Natural killer cell (primary cell): Measurements from ENCODE around the gene DAZAP1. TPM values are rescaled to one million over a fixed set of nuclear protein-coding genes. Genes with fewer than 3 reads are reported as not detected.

ENCODE experiments used
- ATAC-seq, 3 donors: fragments of 150-1000 bp in 2 of 3; fragments of 200-7000 bp in 1 of 3; cut with Tn5 transposase; 1 replicate in 1 of 3; 2 replicates in 2 of 3; pipeline ENCODE4 v1.10.0; 2021; ENCODE audit warnings: mild to moderate bottlenecking in 2 of 3, moderate library complexity in 2 of 3
- DNase-seq, 2 donors: peaks; one replicate each; pipeline versions ENCODE4 v3.0.0 to v3.0.0-alpha.2; 2013 to 2021; ENCODE audit warnings: mixed read lengths in 1 of 2
- H3K27ac ChIP-seq: one replicate; pipeline ENCODE4 v1.5.1; 2013; ENCODE audit warnings: mild to moderate bottlenecking, low read length
- H3K27me3 ChIP-seq: one replicate; pipeline ENCODE4 v1.6.1; 2013; ENCODE audit warnings: low read length; ENCODE audit not compliant: control insufficient read depth, insufficient read depth
- H3K36me3 ChIP-seq: one replicate; pipeline ENCODE4 v1.6.1; 2013; ENCODE audit warnings: low read length; ENCODE audit not compliant: control insufficient read depth, insufficient read depth
- H3K4me1 ChIP-seq: one replicate; pipeline ENCODE4 v1.6.1; 2013; ENCODE audit warnings: low read length; ENCODE audit not compliant: control insufficient read depth, insufficient read depth
- H3K4me3 ChIP-seq: one replicate; pipeline ENCODE4 v1.5.1; 2013; ENCODE audit warnings: low read length
- H3K9me3 ChIP-seq: one replicate; pipeline ENCODE4 v1.6.1; 2013; ENCODE audit warnings: low read length; ENCODE audit not compliant: control insufficient read depth, insufficient read depth
- H3K27ac Mint-ChIP-seq, 2 donors: one replicate each; pipeline ENCODE4 v1.8.0; 2022; ENCODE audit warnings: mild to moderate bottlenecking in 2 of 2, mixed read lengths in 2 of 2, moderate library complexity in 1 of 2
- H3K27me3 Mint-ChIP-seq, 2 donors: one replicate each; pipeline ENCODE4 v1.8.0; 2022; ENCODE audit warnings: low read depth in 2 of 2, mixed read lengths in 2 of 2
- H3K36me3 Mint-ChIP-seq: one replicate; pipeline ENCODE4 v1.8.0; 2022; ENCODE audit warnings: mixed read lengths
- H3K4me1 Mint-ChIP-seq, 2 donors: one replicate each; pipeline ENCODE4 v1.8.0; 2022; ENCODE audit warnings: mixed read lengths in 2 of 2
- H3K4me3 Mint-ChIP-seq: one replicate; pipeline ENCODE4 v1.8.0; 2022; ENCODE audit warnings: mild to moderate bottlenecking, moderate library complexity, mixed read lengths
- H3K9me3 Mint-ChIP-seq, 2 donors: one replicate each; pipeline ENCODE4 v1.8.0; 2022; ENCODE audit warnings: mixed read lengths in 2 of 2
- CTCF ChIP-seq: fragments of 200-600 bp; IDR thresholded peaks from one replicate; pipeline ENCODE4 v1.8.0; 2022; ENCODE audit warnings: antibody characterized with exemption
- WGBS: methylation state at CpG from one replicate; pipeline ENCODE4 v1.1.7; 2013; ENCODE audit warnings: missing lambda C conversion rate; ENCODE audit not compliant: insufficient coverage; 5-methylcytosine and 5-hydroxymethylcytosine counted together
- intact Hi-C: fragments of 100-400 bp; cut with micrococcal nuclease; formaldehyde crosslinking; loops from one replicate; pipeline ENCODE4 v1.14.2; 2022
- total RNA-seq, 4 donors: library from RNA; stranded (reverse); fragments of 120-200 nt in 1 of 4; gene quantifications; one replicate each; pipeline versions ENCODE4 v1.2.3 to v1.2.4, GENCODE V29; 2013 to 2022

Gene DAZAP1
- total RNA-seq, 3 donors from 2014 or later (not counting 1 experiment from before 2014, with no cell fraction given) = 166 to 207 (median 170) TPM

- peaks cover 4% of the 10 kb centered on the region for H3K27me3 ChIP-seq
- intact Hi-C loops = loop anchor here (10.0 kb wide), 1 partner anchor 203 kb away; the partner anchor contains the start of gene UQCR11
- Mint-ChIP-seq H3K4me1 (peaks cover 13 to 18% of the 10 kb centered on the region in 2 donors), H3K27ac (no peak overlapping the region), H3K36me3 (no peaks in the 10 kb centered on the region), H3K9me3 (no peaks in the 10 kb centered on the region), H3K27me3 (peaks cover 0 to 3% of the 10 kb centered on the region in 2 donors), H3K4me3 (peak overlapping the region; percentile 13)
- no peaks in the 10 kb centered on the region for H3K9me3 ChIP-seq
- no peaks in the 10 kb centered on the region for H3K36me3 ChIP-seq
- no peak for TF ChIP-seq CTCF
- 39% methylated on average over 10 of the region's 11 CpGs for WGBS
- DNase-seq = no peak
- peak overlapping the region; percentile 20 for H3K4me3 ChIP-seq
- H3K27ac ChIP-seq = no peak overlapping the region
- no peak for ATAC-seq
- peaks cover 34% of the 10 kb centered on the region for H3K4me1 ChIP-seq
Observed at GRCh38 chr19:1401889-1402217, 5.5 kb upstream of the DAZAP1 start.

GRCh38 chr19:1402411-1403070 lies 4.8 kb upstream of the DAZAP1 start:
- peak overlapping the region; percentile 70 for H3K4me3 Mint-ChIP-seq
- no peaks in the 10 kb centered on the region for H3K36me3 Mint-ChIP-seq
- no peak overlapping the region for H3K27ac ChIP-seq
- H3K4me1 ChIP-seq = peaks cover 35% of the 10 kb centered on the region
- DNase-seq = no peak
- peaks cover 17 to 20% of the 10 kb centered on the region in 2 donors for H3K4me1 Mint-ChIP-seq
- H3K4me3 ChIP-seq = no peak overlapping the region
- ATAC-seq = no peak
- H3K9me3 ChIP-seq = no peaks in the 10 kb centered on the region
- H3K27me3 Mint-ChIP-seq = peaks cover 0 to 3% of the 10 kb centered on the region in 2 donors
- H3K9me3 Mint-ChIP-seq = no peaks in the 10 kb centered on the region
- intact Hi-C loops = loop anchor here (10.0 kb wide), 1 partner anchor 202 kb away; the partner anchor contains the start of gene UQCR11
- no peak for TF ChIP-seq CTCF
- H3K36me3 ChIP-seq = no peaks in the 10 kb centered on the region
- WGBS = 23% methylated on average over 25 of the region's 25 CpGs
- H3K27ac Mint-ChIP-seq = peak overlapping the region; percentile 66 to 73
- H3K27me3 ChIP-seq = peaks cover 4% of the 10 kb centered on the region

GRCh38 chr19:1406774-1407527 lies 435 bp upstream of the DAZAP1 start:
- peak; percentile 78 to 94 (median 81) for ATAC-seq
- peak; percentile 70 for TF ChIP-seq CTCF
- Histone ChIP-seq H3K4me1 (peaks cover 58% of the 10 kb centered on the region), H3K27me3 (peaks cover 4% of the 10 kb centered on the region), H3K4me3 (peak overlapping the region; percentile 51), H3K36me3 (no peaks in the 10 kb centered on the region), H3K9me3 (no peaks in the 10 kb centered on the region), H3K27ac (peak overlapping the region; percentile 67)
- Mint-ChIP-seq H3K4me1 (peaks cover 52 to 54% of the 10 kb centered on the region in 2 donors), H3K27me3 (peaks cover 0 to 3% of the 10 kb centered on the region in 2 donors), H3K27ac (peak overlapping the region; percentile 76 to 90), H3K36me3 (no peaks in the 10 kb centered on the region), H3K9me3 (no peaks in the 10 kb centered on the region), H3K4me3 (peak overlapping the region; percentile 84)
- DNase-seq = peak; percentile 99 to 100
- WGBS = under 1% methylated on average over 72 of the region's 72 CpGs
- intact Hi-C loops = loop anchor here (1.0 to 10.0 kb wide), 4 partner anchors 24 to 610 kb away; partner anchors contain the start of genes NDUFS7, PTBP1, RPS15 and UQCR11
